Choroid plexus epithelial cell (primary cell): Measurements from ENCODE around the gene DNAL4.

Experiments used
- DNase-seq: peaks from one replicate; pipeline ENCODE4 v3.0.0-alpha.2; 2010; ENCODE audit warnings: low read depth
- H3K4me3 ChIP-seq: 2 replicates; pipeline ENCODE4 v1.5.1; 2011; ENCODE audit warnings: low read depth, mild to moderate bottlenecking, control low read depth, low read length, moderate library complexity
- CTCF ChIP-seq: conservative IDR thresholded peaks from 2 replicates; pipeline ENCODE4 v1.5.1; 2011; ENCODE audit warnings: low read depth, mild to moderate bottlenecking, control low read depth, inconsistent platforms, low read length, moderate library complexity

Gene DNAL4

DNA sequence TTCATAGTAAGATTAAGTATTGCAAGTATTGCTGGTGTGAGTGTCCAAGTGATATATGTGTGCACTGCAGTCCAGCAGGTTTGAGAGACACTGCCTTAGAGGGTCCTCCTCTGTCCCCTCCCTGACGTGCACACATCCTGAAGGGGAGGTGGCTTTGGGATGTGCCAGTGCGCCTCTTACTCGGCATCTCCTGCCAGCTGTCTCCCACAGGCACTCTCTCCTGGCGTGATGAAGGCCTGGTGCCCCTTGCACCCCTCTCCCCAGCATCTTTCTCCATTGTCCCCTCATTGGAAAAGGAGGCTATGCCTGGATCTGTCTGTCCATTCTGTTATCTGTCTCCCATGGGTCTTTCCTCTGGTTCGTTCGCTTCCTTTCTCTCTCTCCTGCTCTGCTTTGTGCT, 64.0 kb downstream of the DNAL4 start:
- TF ChIP-seq CTCF = no peak
- DNase-seq = no peak
- H3K4me3 ChIP-seq = no peak overlapping the region

GRCh38 chr22:38728871-38729796, 64.8 kb downstream of the DNAL4 start:
- TF ChIP-seq CTCF = no peak
- DNase-seq = peak; percentile 63
- no peak overlapping the region for H3K4me3 ChIP-seq
